Measurements from ENCODE around the gene DDX55.

Gene DDX55

GRCh38 chr12:123591702-123592481 lies 10.0 kb upstream of the DDX55 start:
- H3K27me3 ChIP-seq: no peaks in the 10 kb centered on the region
- no peaks in the 10 kb centered on the region for H3K9me3 ChIP-seq
- TF ChIP-seq CTCF (IDR thresholded peaks at IDR 0.05): no peak
- H3K36me3 ChIP-seq: peaks cover 51 to 93% (median 77%) of the 10 kb centered on the region in 3 donors
- intact Hi-C loops (cut with DNase I; ENCODE audit: low total_unique reads): no loop called here
- H3K27ac ChIP-seq: no peak overlapping the region
- no peak for DNase-seq
- no peak overlapping the region for H3K4me3 ChIP-seq
- H3K4me1 ChIP-seq: peaks cover 0 to 34% (median 24%) of the 10 kb centered on the region in 4 donors

GRCh38 chr12:123595729-123596128 lies 6.2 kb upstream of the DDX55 start:
- no peak for DNase-seq
- Histone ChIP-seq H3K27ac (no peak overlapping the region), H3K27me3 (no peaks in the 10 kb centered on the region), H3K4me3 (no peak overlapping the region), H3K36me3 (peaks cover 35 to 84% (median 70%) of the 10 kb centered on the region in 3 donors), H3K4me1 (peaks cover 0 to 15% (median 4%) of the 10 kb centered on the region in 4 donors), H3K9me3 (no peaks in the 10 kb centered on the region)
- TF ChIP-seq CTCF (IDR thresholded peaks at IDR 0.05): no peak
- intact Hi-C loops (cut with DNase I; ENCODE audit: low total_unique reads): loop anchor here (5.0 kb wide), 1 partner anchor 328 kb away; no protein-coding TSS in a partner anchor

GRCh38 chr12:123597100-123597499 lies 4.8 kb upstream of the DDX55 start:
- no peak for DNase-seq
- Histone ChIP-seq H3K9me3 (no peaks in the 10 kb centered on the region), H3K36me3 (peaks cover 22 to 70% (median 56%) of the 10 kb centered on the region in 3 donors), H3K4me3 (no peak overlapping the region), H3K27me3 (no peaks in the 10 kb centered on the region), H3K27ac (no peak overlapping the region), H3K4me1 (peaks cover 0 to 10% (median 4%) of the 10 kb centered on the region in 4 donors)
- no peak for TF ChIP-seq CTCF (IDR thresholded peaks at IDR 0.05)
- intact Hi-C loops (cut with DNase I; ENCODE audit: low total_unique reads): loop anchor here (5.0 kb wide), 1 partner anchor 330 kb away; no protein-coding TSS in a partner anchor

GRCh38 chr12:123598522-123598921 lies 3.4 kb upstream of the DDX55 start:
- no peak for TF ChIP-seq CTCF (IDR thresholded peaks at IDR 0.05)
- H3K9me3 ChIP-seq: no peaks in the 10 kb centered on the region
- H3K36me3 ChIP-seq: peaks cover 17 to 56% (median 44%) of the 10 kb centered on the region in 3 donors
- intact Hi-C loops (cut with DNase I; ENCODE audit: low total_unique reads): loop anchor here (5.0 kb wide), 1 partner anchor 331 kb away; no protein-coding TSS in a partner anchor
- H3K4me1 ChIP-seq: peaks cover 0 to 21% (median 12%) of the 10 kb centered on the region in 4 donors
- DNase-seq: no peak
- H3K27ac ChIP-seq: no peak overlapping the region
- H3K4me3 ChIP-seq: no peak overlapping the region
- H3K27me3 ChIP-seq: no peaks in the 10 kb centered on the region

- no peaks in the 10 kb centered on the region for H3K27me3 ChIP-seq
- no peak overlapping the region for H3K4me3 ChIP-seq
- no peaks in the 10 kb centered on the region for H3K9me3 ChIP-seq
- TF ChIP-seq CTCF (IDR thresholded peaks at IDR 0.05): no peak
- H3K36me3 ChIP-seq: peaks cover 9 to 55% (median 38%) of the 10 kb centered on the region in 3 donors
- peaks cover 0 to 22% (median 12%) of the 10 kb centered on the region in 4 donors for H3K4me1 ChIP-seq
- no peak for DNase-seq
- intact Hi-C loops (cut with DNase I; ENCODE audit: low total_unique reads): loop anchor here (5.0 kb wide), 1 partner anchor 332 kb away; no protein-coding TSS in a partner anchor
- no peak overlapping the region for H3K27ac ChIP-seq
Measured at GRCh38 chr12:123599310-123599709, 2.6 kb upstream of the DDX55 start.

Measured in tibial artery (tissue), 4 donors.